NCI-H1092 treated with DMSO at 0.1 percent for 48 hours (cell line): ENCODE data around the gene IL36A.

Source experiments
- DNase-seq: peaks from one replicate; lab custom pipeline; 2025; lab: John Stamatoyannopoulos, UW

Gene IL36A

GRCh38 chr2:113050921-113051895 is 45.9 kb downstream of the IL36A start:
- no peak for DNase-seq

GRCh38 chr2:113052396-113052917 is 47.2 kb downstream of the IL36A start, which contains the start of gene IL36B:
Gene IL36B, minus strand, starts transcription at chr2:113052867.
- no peak for DNase-seq

DNA sequence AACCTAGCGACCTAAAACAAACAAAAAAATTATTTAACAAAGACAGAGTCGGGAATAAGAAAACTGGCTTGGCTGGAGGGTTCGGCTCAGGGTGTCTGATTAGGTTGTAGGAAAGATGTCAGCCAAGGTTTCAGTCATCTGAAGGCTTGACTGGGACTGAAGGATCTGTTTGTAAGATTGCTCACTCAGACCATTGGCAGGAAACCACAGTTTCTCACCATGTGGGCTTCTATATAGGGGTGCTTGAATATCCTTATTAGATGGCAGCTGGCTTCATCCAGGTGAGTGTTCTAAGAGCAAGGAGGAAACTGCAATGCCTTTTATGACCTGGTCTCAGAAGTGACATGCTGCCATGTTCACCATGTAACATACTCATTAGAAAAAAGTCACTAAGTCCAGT is 48.4 kb downstream of the IL36A start:
- DNase-seq = no peak

DNA sequence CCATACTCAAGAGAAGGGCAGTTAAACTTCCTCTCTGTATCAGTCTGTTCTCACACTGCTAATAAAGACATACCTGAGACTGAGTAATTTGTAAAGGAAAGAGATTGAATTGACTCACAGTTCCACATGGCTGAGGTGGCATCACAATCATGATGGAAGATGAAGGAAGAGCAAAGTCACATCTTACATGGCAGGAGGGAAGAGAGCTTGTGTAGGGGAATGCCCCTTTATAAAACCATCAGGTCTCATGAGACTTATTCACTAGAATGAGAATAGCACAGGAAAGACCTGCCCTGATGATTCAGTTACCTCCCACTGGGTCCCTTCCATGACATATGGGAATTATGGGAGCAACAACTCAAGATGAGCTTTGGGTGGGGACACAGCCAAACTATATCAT is 48.8 kb downstream of the IL36A start:
- DNase-seq = no peak

- DNase-seq = no peak
Observed at GRCh38 chr2:113056521-113056920, 51.3 kb downstream of the IL36A start.

DNA sequence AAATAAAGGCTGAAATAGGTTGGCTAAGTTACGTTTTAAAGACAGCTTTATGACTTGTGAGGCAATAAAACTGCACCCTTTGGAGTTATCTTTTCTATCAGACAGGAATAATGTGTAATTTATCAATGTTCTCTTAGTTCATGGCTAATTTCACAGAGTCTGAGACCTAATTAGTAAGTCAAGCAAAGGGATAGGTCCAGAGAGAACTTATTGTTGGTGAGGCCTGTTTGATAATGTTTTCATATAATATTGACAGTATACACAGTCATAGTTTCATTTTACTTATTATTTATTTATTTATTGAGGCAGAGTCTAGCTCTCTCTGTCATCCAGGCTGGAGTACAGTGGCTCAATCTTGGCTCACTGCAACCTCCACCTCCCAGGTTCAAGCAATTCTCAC is 51.9 kb downstream of the IL36A start:
- no peak for DNase-seq
